Neuronal stem cell (in vitro differentiated cells): ENCODE results near the gene CASKIN2.

Source experiments
- DNase-seq: peaks from one replicate; pipeline ENCODE4 v3.0.0-alpha.2; 2013; ENCODE audit warnings: low spot score
- H2AFZ ChIP-seq: one replicate; pipeline ENCODE4 v1.6.1; 2013; ENCODE audit warnings: mild to moderate bottlenecking, low read length, inconsistent platforms
- H2AK5ac ChIP-seq: 2 replicates; pipeline ENCODE4 v1.6.1; 2013; ENCODE audit warnings: low read depth, mild to moderate bottlenecking, inconsistent platforms, low read length, moderate library complexity, mixed read lengths
- H2BK120ac ChIP-seq: 2 replicates; pipeline ENCODE4 v1.6.1; 2013; ENCODE audit warnings: low read depth, mild to moderate bottlenecking, inconsistent platforms, low read length, moderate library complexity, mixed read lengths
- H2BK12ac ChIP-seq: one replicate; pipeline ENCODE4 v1.6.1; 2013; ENCODE audit warnings: low read length, inconsistent platforms
- H2BK15ac ChIP-seq: 2 replicates; pipeline ENCODE4 v1.6.1; 2013; ENCODE audit warnings: mild to moderate bottlenecking, low read length, inconsistent platforms, mixed read lengths
- H2BK5ac ChIP-seq: one replicate; pipeline ENCODE4 v1.6.1; 2013; ENCODE audit warnings: inconsistent platforms, mild to moderate bottlenecking, low read length, moderate library complexity
- H3K14ac ChIP-seq: one replicate; pipeline ENCODE4 v1.6.1; 2013; ENCODE audit warnings: low read length, inconsistent platforms
- H3K18ac ChIP-seq: 2 replicates; pipeline ENCODE4 v1.6.1; 2013; ENCODE audit warnings: low read length, inconsistent platforms
- H3K23ac ChIP-seq: 2 replicates; pipeline ENCODE4 v1.6.1; 2013; ENCODE audit warnings: low read depth, mild to moderate bottlenecking, mixed read lengths, low read length, inconsistent platforms; ENCODE audit not compliant: poor library complexity
- H3K27ac ChIP-seq: replicated peaks from 3 replicates; pipeline ENCODE4 v1.5.1; 2013; ENCODE audit warnings: low read length, inconsistent platforms
- H3K27me3 ChIP-seq, 3 experiments: 2 replicates each; pipeline ENCODE4 v1.6.1; 2013; ENCODE audit warnings: low read length in 3 of 3, mild to moderate bottlenecking in 2 of 3, inconsistent platforms in 1 of 3, low read depth in 1 of 3, mixed read lengths in 1 of 3, moderate library complexity in 1 of 3; ENCODE audit not compliant: control insufficient read depth in 3 of 3, insufficient read depth in 3 of 3
- H3K36me3 ChIP-seq, 2 donors: replicated peaks in 1 of 2; 2 replicates each; pipeline ENCODE4 v1.6.1; 2013; ENCODE audit warnings: low read length in 2 of 2; ENCODE audit not compliant: control insufficient read depth in 2 of 2, insufficient read depth in 2 of 2
- H3K4ac ChIP-seq: 2 replicates; pipeline ENCODE4 v1.6.1; 2013; ENCODE audit warnings: inconsistent platforms, mild to moderate bottlenecking, low read length, moderate library complexity
- H3K4me1 ChIP-seq, 2 donors: 1 replicate in 1 of 2; 2 replicates in 1 of 2; pipeline ENCODE4 v1.6.1; 2013; ENCODE audit warnings: low read length in 2 of 2, low read depth in 1 of 2; ENCODE audit not compliant: control insufficient read depth in 2 of 2, insufficient read depth in 1 of 2
- H3K4me2 ChIP-seq: one replicate; pipeline ENCODE4 v1.6.1; 2013; ENCODE audit warnings: mild to moderate bottlenecking, low read length, inconsistent platforms; ENCODE audit not compliant: insufficient read depth, poor library complexity, severe bottlenecking
- H3K4me3 ChIP-seq, 2 donors: 2 replicates each; pipeline ENCODE4 v1.5.1; 2013; ENCODE audit warnings: low read length in 2 of 2, mild to moderate bottlenecking in 2 of 2, inconsistent platforms in 1 of 2, moderate library complexity in 1 of 2
- H3K79me1 ChIP-seq: one replicate; pipeline ENCODE4 v1.6.1; 2013; ENCODE audit warnings: low read depth, mild to moderate bottlenecking, inconsistent platforms, low read length, moderate library complexity
- H3K9ac ChIP-seq: one replicate; pipeline ENCODE4 v1.6.1; 2013; ENCODE audit warnings: mild to moderate bottlenecking, low read depth, low read length, inconsistent platforms; ENCODE audit not compliant: poor library complexity
- H3K9me3 ChIP-seq, 2 donors: replicated peaks in 1 of 2; 2 replicates each; pipeline versions ENCODE3 to v1.6.1; 2013; ENCODE audit warnings: low read length in 2 of 2, mild to moderate bottlenecking in 2 of 2, inconsistent platforms in 1 of 2, low read depth in 1 of 2, mixed read lengths in 1 of 2, moderate library complexity in 1 of 2; ENCODE audit not compliant: control insufficient read depth in 2 of 2, insufficient read depth in 1 of 2
- H4K8ac ChIP-seq: one replicate; pipeline ENCODE4 v1.6.1; 2013; ENCODE audit warnings: low read depth, mild to moderate bottlenecking, inconsistent platforms, low read length, moderate library complexity
- H4K91ac ChIP-seq: one replicate; pipeline ENCODE4 v1.6.1; 2013; ENCODE audit warnings: low read length, low read depth, mild to moderate bottlenecking, inconsistent platforms; ENCODE audit not compliant: poor library complexity
- WGBS, 2 donors: extraction: QIAGEN DNeasy Blood & Tissue Kit; methylation state at CpG; one replicate each; pipeline ENCODE4 v1.1.7; 2013; ENCODE audit warnings: missing lambda C conversion rate in 2 of 2, mixed read lengths in 1 of 2; ENCODE audit not compliant: insufficient read length in 2 of 2, insufficient replicate concordance in 1 of 2; ENCODE audit errors: extremely low coverage in 2 of 2; 5-methylcytosine and 5-hydroxymethylcytosine counted together

CASKIN2 gene

DNA sequence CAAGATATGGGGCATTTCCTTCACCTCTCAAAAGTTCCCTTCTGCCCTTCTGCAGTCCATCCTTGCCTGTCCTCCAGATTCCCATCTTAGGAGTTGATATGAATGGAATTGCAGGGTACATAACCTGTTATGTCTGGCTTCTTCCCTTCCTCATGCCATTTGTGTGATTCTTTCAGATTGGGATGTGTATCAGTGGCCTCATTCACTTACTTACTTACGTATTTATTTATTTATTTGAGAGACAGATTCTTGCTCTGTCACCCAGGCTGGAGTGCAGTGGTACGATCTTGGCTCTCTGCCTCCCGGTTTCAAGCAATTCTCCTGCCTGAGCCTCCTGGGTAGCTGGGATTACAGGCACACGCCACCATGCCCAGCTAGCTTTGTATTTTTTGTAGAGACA is 65.1 kb downstream of the CASKIN2 start:
- Histone ChIP-seq H3K36me3 (no peaks in the 10 kb centered on the region), H3K14ac (no peak overlapping the region), H3K18ac (no peak overlapping the region), H2BK5ac (no peak overlapping the region), H3K4ac (no peak overlapping the region), H3K27me3 (no peaks in the 10 kb centered on the region), H3K4me2 (no peak overlapping the region), H3K79me1 (no peaks in the 10 kb centered on the region), H3K9ac (no peak overlapping the region), H2BK120ac (no peak overlapping the region), H3K23ac (no peak overlapping the region), H3K4me1 (no peaks in the 10 kb centered on the region), H2AFZ (no peak overlapping the region), H3K9me3 (no peaks in the 10 kb centered on the region), H4K8ac (no peak overlapping the region), H3K4me3 (no peak overlapping the region), H3K27ac (no peak overlapping the region), H2BK12ac (no peak overlapping the region), H2AK5ac (no peak overlapping the region), H4K91ac (no peak overlapping the region), H2BK15ac (no peak overlapping the region)
- DNase-seq = no peak
- WGBS, 2 donors = no CpG with 5 or more reads among the region's 4 CpGs
